GM12875 (cell line): ENCODE data around the gene PRKCSH.
"Not testable (repeated sequence)": the region's sequence is repeated elsewhere in the genome, so short reads cannot be mapped to it uniquely, and the experiment has no call there.

ENCODE experiments used
- H3K4me3 ChIP-seq: one replicate; pipeline ENCODE4 v1.5.1; 2011; ENCODE audit warnings: low read depth, low read length, control low read depth
- CTCF ChIP-seq: IDR thresholded peaks from 2 replicates; pipeline ENCODE4 v1.5.1; 2011; ENCODE audit warnings: low read depth, mild to moderate bottlenecking, control low read depth, inconsistent platforms, low read length, moderate library complexity, borderline replicate concordance; ENCODE audit not compliant: insufficient read depth

The PRKCSH gene

GRCh38 chr19:11460207-11460606 lies 24.8 kb downstream of the PRKCSH start:
- peak; percentile 46; the same call in 1 of the 2 replicates for TF ChIP-seq CTCF
- H3K4me3 ChIP-seq = no peak overlapping the region

- no peak overlapping the region for H3K4me3 ChIP-seq
- no peak for TF ChIP-seq CTCF
Measured at GRCh38 chr19:11461453-11461852, 26.0 kb downstream of the PRKCSH start.

GRCh38 chr19:11463391-11463790 lies 28.0 kb downstream of the PRKCSH start:
- no peak for TF ChIP-seq CTCF
- H3K4me3 ChIP-seq = no peak overlapping the region

- TF ChIP-seq CTCF = no peak
- no peak overlapping the region for H3K4me3 ChIP-seq
Measured at GRCh38 chr19:11464333-11465265, 29.2 kb downstream of the PRKCSH start.

GRCh38 chr19:11465600-11465999 lies 30.2 kb downstream of the PRKCSH start:
- no peak overlapping the region for H3K4me3 ChIP-seq
- TF ChIP-seq CTCF = no peak

GRCh38 chr19:11468266-11468845 lies 32.9 kb downstream of the PRKCSH start:
- not testable (repeated sequence) for H3K4me3 ChIP-seq

GRCh38 chr19:11473725-11474124 lies 38.3 kb downstream of the PRKCSH start:
- H3K4me3 ChIP-seq = no peak overlapping the region
- no peak for TF ChIP-seq CTCF

- not testable (repeated sequence) for H3K4me3 ChIP-seq
Measured at GRCh38 chr19:11475343-11475742, 39.9 kb downstream of the PRKCSH start.
